GM10266 (cell line): ENCODE data around the gene TENT4B.

Source experiments
- DNase-seq: peaks from one replicate; pipeline ENCODE4 v3.0.0; 2012; ENCODE audit errors: extremely low spot score
- CTCF ChIP-seq: IDR thresholded peaks from 2 replicates; pipeline ENCODE4 v1.5.1; 2012; ENCODE audit warnings: mild to moderate bottlenecking, low read depth; ENCODE audit not compliant: control insufficient read depth, insufficient read depth; ENCODE audit errors: missing control alignments

The TENT4B gene

DNA sequence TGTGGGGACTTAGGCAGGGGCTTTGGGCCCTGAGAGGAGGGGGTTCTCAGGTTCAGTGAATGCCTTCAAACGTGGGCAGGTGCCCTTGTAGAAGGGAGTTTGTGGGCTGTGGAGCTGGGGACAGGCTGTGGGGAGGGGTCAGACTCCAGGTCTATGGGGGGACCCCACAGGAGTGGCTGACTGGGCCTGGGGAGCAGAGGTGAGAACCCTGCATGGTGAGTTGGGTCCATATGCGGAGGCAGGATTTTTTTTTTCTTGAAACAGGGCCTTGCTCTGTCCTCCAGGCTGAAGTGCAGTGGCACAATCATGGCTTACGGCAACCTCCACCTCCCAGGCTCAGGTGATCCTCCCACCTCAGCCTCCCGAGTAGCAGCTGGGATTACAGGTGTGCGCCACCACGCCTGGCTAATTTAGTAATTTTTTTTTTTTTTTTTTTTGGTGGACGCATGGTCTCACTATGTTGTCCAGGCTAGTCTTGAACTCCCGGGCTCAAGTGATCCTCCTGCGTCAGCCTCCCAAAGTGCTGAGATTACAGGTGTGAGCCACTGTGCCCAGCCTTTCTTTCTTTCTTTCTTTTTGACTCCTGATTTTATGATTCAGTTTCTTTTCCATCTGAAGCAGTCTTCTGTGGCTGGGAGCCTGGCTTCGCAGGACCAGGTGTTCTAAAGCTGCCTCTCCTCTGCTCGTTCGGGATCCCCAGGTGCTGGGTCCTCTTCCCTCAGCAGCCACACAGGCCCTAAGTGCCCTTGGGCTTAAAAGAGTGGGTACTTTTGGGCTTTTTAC is 94.2 kb downstream of the TENT4B start:
- TF ChIP-seq CTCF = no peak
- DNase-seq = no peak

DNA sequence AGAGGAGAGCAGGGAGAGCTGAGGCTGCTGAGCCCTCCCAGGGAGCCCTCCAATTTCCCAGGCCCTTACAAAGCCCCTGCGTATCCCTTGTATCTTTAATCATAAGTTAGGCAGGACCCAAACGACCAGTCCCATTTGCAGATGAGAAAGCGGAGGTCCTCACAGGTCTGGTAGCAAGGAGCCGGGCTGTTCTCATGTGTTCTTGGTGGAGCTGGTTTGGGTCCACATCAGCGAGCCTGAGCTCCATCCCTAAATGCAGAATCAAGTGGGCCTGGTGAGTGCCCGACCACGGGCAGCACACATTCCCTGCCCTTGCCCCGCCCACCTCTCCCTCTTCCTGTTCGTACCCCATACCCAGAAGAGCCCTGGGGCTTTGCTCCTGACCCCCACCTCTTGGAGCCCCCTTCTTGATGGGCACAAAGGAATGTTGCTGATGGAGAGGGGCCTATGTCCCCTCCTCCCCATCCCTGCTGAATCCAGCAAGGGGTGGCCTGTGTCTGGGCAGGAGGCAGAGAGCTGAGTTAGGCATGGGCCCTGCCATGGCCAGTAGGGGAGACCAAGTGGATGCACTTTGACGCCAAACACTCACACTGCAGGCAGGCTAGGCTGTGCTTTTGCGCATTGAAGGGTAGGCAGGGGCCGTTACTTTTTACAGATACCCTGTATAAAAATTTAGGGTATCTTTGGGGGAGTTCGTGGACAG is 95.0 kb downstream of the TENT4B start:
- TF ChIP-seq CTCF = no peak
- no peak for DNase-seq

DNA sequence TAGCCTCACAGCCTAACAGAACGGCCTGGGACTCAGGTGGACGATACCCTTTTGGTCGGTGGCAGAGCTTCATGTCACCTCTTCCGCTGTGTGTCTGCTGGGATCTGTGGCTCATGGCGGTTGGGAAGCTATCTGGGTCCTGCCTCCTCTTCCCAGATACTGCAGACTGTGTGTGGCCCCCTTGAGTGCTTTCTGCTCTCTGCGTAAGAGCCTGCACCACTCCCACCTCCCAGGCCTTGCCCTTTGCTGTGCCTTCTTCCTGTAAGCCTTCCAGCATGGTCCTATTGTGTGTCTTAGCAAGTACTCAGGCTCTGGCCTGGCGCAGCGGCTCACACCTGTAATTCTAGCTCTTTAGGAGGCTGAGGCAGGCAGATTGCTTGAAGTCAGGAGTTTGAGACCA is 95.7 kb downstream of the TENT4B start:
- no peak for TF ChIP-seq CTCF
- DNase-seq = no peak

DNA sequence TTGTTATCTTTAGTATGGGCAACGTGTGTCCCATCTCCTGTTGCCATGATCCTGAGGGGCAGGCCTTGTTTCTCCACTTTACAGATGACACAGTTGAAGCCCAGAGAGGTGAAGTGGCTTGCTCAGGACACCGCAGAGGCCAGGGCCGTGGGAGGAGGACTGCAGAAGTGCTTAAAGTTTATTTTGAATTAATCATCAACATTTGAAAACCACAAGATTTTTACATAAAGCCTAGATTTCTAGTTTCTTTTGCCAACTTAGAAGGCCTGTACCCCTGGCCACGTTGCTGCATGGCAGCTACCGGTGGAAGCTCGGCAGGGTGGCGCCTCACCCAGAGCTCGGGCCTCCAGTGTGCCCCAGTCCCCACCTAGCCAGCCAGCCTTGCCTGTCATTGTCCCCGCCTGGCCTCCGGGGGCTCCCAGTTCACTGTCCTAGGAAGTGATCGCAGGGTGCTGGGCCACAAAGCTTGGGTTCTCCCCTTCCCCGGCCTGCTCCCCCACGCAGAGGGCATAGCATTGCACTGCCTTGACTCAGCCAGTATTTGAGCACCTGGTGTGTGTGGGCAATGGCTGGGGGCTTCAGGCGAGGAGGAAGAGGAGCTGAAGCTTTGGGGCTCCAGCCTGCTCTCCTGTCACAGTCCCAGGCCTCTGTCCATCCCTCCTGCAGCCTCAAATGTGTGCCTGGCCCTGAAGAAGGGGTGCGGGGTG is 98.4 kb downstream of the TENT4B start:
- no peak for DNase-seq
- no peak for TF ChIP-seq CTCF

- no peak for DNase-seq
- TF ChIP-seq CTCF = no peak
Observed at GRCh38 chr16:50252082-50252611, 99.0 kb downstream of the TENT4B start.

DNA sequence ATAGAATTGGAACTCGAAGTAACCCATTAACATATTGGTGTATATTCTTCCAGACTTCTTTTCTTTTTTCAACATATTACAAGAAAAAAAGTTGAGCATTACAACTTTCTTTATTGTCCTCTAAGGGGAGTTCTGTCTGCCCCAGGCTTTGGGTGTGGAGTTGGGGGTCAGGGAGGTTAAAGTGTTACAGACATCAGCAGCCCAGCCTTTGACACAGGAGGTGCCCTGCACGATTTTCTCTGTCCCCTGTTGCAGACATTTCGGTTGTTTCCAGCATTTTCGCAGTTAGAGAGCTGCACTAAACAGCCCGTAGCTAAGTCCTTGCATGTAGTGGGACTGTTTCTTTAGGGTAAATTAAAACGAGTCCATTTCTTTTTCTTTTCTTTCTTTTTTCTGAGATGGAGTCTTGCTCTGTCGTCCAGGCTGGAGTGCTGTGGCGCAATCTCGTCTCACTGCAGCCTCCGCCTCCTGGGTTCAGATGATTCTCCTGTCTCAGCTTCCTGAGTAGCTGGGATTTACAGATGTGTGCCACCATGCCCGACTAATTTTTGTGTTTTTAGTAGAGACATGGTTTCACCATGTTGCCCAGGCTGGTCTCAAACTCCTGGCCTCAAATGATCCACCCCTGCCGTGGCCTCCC is 99.9 kb downstream of the TENT4B start:
- TF ChIP-seq CTCF = no peak
- no peak for DNase-seq
